Tibial artery (tissue), 4 donors: ENCODE data around the gene TRPC4AP.

Experiments
- DNase-seq, 2 donors: peaks; one replicate each; pipeline ENCODE4 v3.0.0-alpha.2; 2019
- H3K27ac ChIP-seq, 2 donors: fragments of 200-600 bp; sonication (generic) in 1 of 2; 1 replicate in 1 of 2; 2 replicates in 1 of 2; pipeline ENCODE4 v1.5.1; 2018 to 2019; ENCODE audit warnings: mild to moderate bottlenecking in 1 of 2
- H3K27me3 ChIP-seq, 2 donors: fragments of 200-600 bp; sonication (generic) in 1 of 2; one replicate each; pipeline versions ENCODE4 v1.5.1 to v1.6.0; 2016 to 2019
- H3K36me3 ChIP-seq, 3 donors: fragments of 200-600 bp; sonication (generic) in 2 of 3; one replicate each; pipeline ENCODE4 v1.5.1; 2016 to 2019; ENCODE audit warnings: mild to moderate bottlenecking in 2 of 3
- H3K4me1 ChIP-seq, 4 donors: fragments of 200-600 bp; sonication (generic) in 2 of 4; 1 replicate in 3 of 4; 2 replicates in 1 of 4; pipeline ENCODE4 v1.5.1; 2016 to 2019
- H3K4me3 ChIP-seq, 2 donors: fragments of 200-600 bp; sonication (generic) in 1 of 2; 1 replicate in 1 of 2; 2 replicates in 1 of 2; pipeline ENCODE4 v1.5.1; 2018 to 2019; ENCODE audit warnings: mild to moderate bottlenecking in 2 of 2
- H3K9me3 ChIP-seq, 3 donors: fragments of 200-600 bp; sonication (generic) in 1 of 3; one replicate each; pipeline ENCODE4 v1.5.1; 2016 to 2019
- intact Hi-C: fragments of 100-400 bp; cut with DNase I; formaldehyde crosslinking; loops from one replicate; pipeline ENCODE4 v1.15.0; 2023; ENCODE audit warnings: low total_unique reads
- TF ChIP-seq, protein P1 (sequence below), 2 experiments: fragments of 200-600 bp in 1 of 2; fragments of 450-650 bp in 1 of 2; IDR thresholded peaks; one replicate each; pipeline ENCODE4 v1.5.1; 2017 to 2019; ENCODE audit warnings: antibody characterized with exemption in 2 of 2, mild to moderate bottlenecking in 1 of 2, moderate library complexity in 1 of 2

Gene TRPC4AP

DNA sequence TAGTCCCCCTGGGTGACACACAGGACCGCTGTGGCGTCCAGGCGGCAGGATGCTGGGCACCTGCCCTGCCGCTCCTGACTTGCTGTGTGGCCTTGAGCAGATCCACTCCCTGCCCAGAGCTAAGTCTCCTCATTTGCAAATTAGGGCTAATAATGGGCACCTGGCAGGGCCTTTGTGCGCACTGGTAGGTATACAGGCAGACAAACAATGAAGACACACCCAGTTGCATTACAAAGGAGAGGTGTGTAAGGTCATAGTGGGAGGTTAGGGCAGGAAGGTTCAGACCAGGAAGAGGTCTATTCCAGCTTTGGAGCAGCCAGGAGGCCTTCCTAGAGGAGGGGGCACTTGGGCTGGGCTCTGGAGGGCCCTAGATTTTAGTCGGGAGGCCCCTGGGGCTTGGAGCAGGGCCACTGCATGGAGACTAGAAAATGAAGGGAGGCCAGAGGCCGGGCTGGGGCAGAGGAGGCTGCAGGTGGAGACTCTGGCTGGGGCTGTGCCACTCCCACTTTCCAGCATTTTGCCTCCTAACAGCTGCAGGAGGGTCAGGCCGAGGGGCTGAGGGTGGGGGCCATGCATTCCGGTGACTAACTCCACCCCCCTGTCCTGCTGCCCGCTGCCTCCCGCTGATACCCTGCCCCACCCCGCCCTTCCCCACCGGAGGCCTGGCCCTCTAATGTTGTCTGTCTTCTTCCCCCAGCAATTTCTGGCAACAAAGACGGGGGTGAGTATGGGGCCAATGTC, 108.4 kb downstream of the TRPC4AP start:
- Histone ChIP-seq H3K4me3 (no peak overlapping the region), H3K36me3 (no peaks in the 10 kb centered on the region), H3K9me3 (no peaks in the 10 kb centered on the region), H3K27ac (no peak overlapping the region), H3K27me3 (peaks cover 0 to 59% of the 10 kb centered on the region in 2 donors), H3K4me1 (peaks cover 0 to 6% (median 0%) of the 10 kb centered on the region in 4 donors)
- TF ChIP-seq, protein P1, sequence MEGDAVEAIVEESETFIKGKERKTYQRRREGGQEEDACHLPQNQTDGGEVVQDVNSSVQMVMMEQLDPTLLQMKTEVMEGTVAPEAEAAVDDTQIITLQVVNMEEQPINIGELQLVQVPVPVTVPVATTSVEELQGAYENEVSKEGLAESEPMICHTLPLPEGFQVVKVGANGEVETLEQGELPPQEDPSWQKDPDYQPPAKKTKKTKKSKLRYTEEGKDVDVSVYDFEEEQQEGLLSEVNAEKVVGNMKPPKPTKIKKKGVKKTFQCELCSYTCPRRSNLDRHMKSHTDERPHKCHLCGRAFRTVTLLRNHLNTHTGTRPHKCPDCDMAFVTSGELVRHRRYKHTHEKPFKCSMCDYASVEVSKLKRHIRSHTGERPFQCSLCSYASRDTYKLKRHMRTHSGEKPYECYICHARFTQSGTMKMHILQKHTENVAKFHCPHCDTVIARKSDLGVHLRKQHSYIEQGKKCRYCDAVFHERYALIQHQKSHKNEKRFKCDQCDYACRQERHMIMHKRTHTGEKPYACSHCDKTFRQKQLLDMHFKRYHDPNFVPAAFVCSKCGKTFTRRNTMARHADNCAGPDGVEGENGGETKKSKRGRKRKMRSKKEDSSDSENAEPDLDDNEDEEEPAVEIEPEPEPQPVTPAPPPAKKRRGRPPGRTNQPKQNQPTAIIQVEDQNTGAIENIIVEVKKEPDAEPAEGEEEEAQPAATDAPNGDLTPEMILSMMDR (IDR thresholded peaks at IDR 0.05) = no peak
- no peak for DNase-seq
- intact Hi-C loops = no loop called here

DNA sequence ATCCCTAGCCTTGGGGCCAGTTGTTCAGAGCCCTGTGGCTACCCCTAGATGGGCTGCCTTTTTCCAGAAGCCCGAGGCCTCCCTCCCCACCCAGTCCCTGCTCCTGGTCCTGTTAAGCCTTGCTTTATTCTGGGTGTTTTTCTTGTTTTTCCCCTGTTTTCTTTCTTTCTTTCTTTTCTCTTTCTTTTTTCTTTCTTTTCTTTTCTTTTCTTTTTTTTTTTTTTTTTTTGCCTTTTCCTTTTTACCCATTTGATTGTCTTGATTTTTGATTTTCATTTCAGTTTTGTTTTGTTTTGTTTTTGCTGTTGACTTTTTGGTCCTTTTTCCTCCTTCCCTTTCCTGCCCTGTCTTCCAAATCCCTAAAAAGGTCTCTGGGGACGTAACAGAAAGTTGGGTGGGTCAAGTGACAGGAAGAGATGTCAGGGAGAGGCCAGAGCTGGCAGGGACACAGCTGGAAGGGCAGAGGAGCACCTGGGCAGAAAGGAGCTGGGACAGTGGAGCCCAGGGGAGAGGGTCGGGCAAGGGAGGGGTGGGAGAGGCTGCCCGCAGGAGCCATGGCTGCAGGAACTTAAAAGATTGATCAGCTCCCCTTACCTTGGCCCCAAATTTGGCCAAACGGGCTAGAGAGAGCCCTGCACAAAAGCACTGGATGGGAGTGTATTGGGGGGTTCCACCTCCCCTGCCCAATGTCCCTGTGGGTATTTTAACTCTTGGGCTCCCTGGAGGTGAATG, 109.4 kb downstream of the TRPC4AP start:
- peaks cover 0 to 63% of the 10 kb centered on the region in 2 donors for H3K27me3 ChIP-seq
- intact Hi-C loops = no loop called here
- DNase-seq = no peak
- no peak overlapping the region for H3K27ac ChIP-seq
- no peaks in the 10 kb centered on the region for H3K9me3 ChIP-seq
- H3K4me1 ChIP-seq = peaks cover 0 to 6% (median 0%) of the 10 kb centered on the region in 4 donors
- no peak overlapping the region for H3K4me3 ChIP-seq
- TF ChIP-seq, protein P1 (IDR thresholded peaks at IDR 0.05) = no peak
- no peaks in the 10 kb centered on the region for H3K36me3 ChIP-seq

DNA sequence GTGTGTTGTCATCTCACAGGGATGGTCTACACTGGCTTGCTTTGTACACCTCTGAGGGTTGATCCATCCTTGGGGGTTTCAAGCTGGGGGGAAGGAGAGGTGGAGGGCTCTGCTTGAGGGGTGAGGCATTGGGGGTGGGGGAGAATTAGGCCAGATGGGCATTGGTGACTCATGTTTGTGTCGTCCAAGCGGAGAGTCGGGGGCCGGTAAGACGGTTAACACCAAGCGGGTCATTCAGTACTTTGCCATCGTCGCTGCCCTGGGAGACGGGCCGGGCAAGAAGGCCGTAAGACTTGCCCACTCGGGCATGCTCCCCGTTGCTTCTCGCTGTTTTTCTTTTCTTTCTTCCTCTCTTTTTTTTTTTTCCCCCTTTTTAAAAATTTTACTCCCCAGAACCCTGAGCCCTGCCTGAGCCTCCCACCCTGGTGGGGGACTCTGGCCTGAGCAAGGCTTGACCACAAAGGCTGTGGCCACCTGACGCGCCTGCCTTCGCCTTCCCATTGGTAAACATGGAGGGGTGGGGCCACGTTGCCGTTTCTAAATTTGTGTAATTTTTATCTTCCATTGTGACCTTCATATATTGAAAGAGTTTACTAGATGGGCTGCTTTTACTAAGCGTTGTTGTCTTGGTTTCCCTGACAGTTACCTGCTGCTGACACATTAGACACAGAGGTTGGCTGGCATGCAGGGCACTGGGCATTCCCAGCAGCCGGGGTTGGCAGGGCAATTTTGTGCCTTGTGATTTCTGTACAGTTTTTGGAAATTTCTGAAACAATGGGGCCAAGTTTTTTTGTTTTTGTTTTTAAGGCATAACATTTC, 110.1 kb downstream of the TRPC4AP start:
- no peak for DNase-seq
- H3K27ac ChIP-seq = no peak overlapping the region
- intact Hi-C loops = no loop called here
- H3K36me3 ChIP-seq = no peaks in the 10 kb centered on the region
- no peaks in the 10 kb centered on the region for H3K9me3 ChIP-seq
- H3K4me1 ChIP-seq = no peaks in the 10 kb centered on the region
- no peak overlapping the region for H3K4me3 ChIP-seq
- peaks cover 0 to 69% of the 10 kb centered on the region in 2 donors for H3K27me3 ChIP-seq
- TF ChIP-seq, protein P1 (IDR thresholded peaks at IDR 0.05) = no peak

DNA sequence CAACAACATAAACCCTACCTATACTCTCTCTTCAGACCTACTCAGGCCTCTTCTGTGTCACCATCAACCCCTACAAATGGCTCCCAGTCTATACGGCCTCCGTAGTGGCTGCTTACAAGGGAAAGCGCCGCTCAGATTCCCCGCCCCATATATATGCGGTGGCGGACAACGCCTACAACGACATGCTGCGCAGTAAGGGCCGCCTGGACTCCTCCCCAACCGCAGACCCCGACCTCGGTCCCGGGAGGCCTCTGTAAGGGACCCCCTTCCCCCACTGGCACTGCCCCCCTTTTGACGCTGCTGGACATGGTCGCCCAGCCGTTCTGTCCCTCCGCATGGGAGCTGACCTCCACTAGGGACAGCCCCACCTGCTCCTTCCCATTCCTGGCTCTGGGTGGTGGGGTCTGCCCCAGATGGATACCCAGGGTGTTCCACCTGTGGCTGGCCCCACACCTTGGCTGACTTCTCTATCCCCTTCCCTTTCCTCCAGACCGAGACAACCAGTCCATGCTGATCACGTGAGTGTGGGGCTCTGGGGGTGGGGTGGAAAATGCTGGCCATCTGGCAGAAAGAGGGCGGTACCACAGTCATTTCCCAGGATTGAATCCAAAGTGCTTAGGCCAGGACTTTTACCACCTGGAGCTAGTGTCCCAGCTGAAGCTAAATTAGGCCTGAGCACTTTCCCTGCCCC, 111.9 kb downstream of the TRPC4AP start:
- H3K9me3 ChIP-seq = no peaks in the 10 kb centered on the region
- TF ChIP-seq, protein P1 (IDR thresholded peaks at IDR 0.05) = no peak
- intact Hi-C loops = no loop called here
- no peaks in the 10 kb centered on the region for H3K36me3 ChIP-seq
- peaks cover 0 to 71% of the 10 kb centered on the region in 2 donors for H3K27me3 ChIP-seq
- H3K27ac ChIP-seq = no peak overlapping the region
- no peak for DNase-seq
- H3K4me1 ChIP-seq = no peaks in the 10 kb centered on the region
- H3K4me3 ChIP-seq = no peak overlapping the region
